Measurements from ENCODE around the gene AURKAIP1.

The AURKAIP1 gene

GRCh38 chr1:1359664-1360468 is 15.1 kb downstream of the AURKAIP1 start:
- peak; percentile 77 for DNase-seq (ENCODE audit: low spot score)

DNA sequence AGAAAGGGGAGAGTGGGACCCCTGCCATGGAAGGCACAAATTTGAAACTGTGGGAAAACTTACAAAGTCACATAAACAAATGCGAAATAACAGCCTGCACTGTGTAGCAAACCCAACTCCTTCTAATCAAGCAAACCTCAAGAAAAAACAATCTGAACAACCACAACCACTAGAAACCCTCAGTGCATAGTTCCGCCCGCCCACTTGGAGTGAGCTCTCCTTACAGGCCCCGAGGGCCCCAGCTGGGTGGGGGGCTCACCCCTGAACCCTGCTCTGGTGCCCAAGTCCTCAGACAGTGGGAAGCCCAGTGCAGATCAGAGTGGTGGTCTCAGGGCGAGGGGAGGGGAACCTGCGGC is 15.7 kb downstream of the AURKAIP1 start:
- DNase-seq (ENCODE audit: low spot score): peak; percentile 75

DNA sequence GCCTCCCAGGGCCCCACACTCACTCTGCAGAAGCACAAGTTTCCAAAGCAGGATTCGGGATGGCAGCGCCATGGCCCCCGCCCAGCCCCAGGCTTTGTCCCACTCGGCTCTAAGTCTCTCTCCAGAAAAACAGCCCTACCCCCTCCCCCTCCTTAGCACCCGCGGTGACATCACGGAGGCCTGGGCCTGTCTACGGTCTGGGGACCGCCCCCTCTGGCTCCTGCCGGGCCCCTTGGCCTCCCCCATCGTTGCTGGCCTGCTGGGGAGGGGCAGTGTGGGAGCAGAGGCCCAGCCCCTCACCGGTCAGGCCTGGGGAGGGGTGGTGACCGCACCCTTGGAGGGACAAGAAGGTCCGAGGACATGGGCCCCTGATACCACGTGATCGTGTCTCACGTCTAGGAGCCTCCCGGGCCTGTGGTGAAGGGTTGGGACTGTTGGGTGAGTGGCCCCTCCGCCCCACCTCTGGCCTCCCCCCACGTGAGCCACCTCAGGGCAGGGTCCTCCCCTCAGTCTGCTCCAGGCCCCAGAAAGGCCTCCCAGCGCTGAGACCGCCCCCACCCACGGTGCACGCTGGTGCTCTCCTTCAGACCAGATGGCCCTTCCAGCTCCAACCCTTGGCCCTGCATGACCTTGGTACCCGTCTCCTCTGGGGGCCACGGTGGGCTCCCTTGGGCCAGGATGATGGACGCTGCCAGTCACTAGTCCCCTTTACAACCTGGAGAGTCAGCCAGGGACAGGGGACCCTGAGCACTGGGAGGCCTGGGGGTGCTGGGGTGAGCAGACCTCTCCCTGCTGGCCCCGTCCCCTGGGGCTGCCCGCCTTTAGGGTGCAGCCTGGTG is 16.4 kb downstream of the AURKAIP1 start, which contains the start of gene MXRA8:
Gene MXRA8, minus strand, starts transcription at position 123 of the 839 bp plus-strand sequence. Its CDS starts 51 bp downstream, at position 72.
- DNase-seq (ENCODE audit: low spot score): peak; percentile 93

GRCh38 chr1:1357871-1358432 is 17.1 kb downstream of the AURKAIP1 start:
- DNase-seq (ENCODE audit: low spot score): peak; percentile 56

GRCh38 chr1:1356796-1357401 is 18.1 kb downstream of the AURKAIP1 start:
- DNase-seq (ENCODE audit: low spot score): no peak

GRCh38 chr1:1356166-1356795 is 18.7 kb downstream of the AURKAIP1 start:
- DNase-seq (ENCODE audit: low spot score): no peak

- peak; percentile 49 for DNase-seq (ENCODE audit: low spot score)
These were observed 19.6 kb downstream of the AURKAIP1 start for GRCh38 chr1:1355416-1355815.

DNA sequence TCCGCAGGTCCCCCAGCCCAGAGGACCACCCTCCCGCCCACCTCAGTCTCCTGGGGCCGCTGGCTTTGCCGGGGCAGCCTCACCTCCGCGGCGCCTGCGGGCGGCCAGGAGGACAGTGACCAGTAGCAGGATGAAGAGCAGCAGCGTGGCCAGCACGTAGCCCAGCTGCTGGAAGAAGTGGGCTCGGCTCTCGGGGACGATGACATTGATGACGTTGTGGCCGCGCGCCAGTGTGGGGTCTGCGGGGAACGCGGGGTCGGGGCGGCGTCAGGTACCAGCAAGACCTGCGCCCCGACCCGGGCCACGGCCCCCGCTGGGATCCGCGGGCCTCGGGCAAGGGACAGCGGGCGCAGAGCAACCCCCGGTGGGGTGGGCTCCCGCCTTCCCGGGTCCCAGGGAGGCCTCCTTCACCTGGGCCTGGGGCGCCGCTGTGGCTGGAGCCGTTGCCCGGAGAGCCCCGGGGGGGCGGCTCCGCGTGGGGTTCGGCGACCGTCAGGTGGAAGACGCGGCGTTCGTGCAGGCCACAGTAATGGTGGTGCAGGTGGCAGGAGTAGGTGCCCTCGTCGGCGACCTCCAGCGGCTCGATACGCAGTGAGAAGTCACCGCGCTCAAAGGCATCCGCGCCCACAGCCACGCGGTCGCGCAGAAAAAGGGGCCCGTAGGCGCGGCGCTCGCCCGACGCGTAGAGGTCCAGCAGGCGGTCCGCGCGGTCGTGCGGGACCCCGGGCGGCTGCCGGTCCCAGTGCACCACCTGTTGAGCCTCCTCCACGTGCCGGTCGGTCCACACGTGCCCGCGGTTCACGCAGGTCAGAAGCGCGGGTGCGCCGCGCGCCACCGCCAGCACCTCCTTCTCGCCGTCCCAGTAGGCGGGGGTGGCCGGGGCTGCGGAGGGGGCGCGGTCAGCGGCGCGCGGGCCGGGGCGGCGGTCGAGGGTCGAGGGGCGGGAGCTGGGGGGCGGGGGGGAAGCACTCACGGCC is 20.4 kb downstream of the AURKAIP1 start:
- no peak for DNase-seq (ENCODE audit: low spot score)

GRCh38 chr1:1353389-1354151 is 21.4 kb downstream of the AURKAIP1 start:
- DNase-seq (ENCODE audit: low spot score): no peak

DNA sequence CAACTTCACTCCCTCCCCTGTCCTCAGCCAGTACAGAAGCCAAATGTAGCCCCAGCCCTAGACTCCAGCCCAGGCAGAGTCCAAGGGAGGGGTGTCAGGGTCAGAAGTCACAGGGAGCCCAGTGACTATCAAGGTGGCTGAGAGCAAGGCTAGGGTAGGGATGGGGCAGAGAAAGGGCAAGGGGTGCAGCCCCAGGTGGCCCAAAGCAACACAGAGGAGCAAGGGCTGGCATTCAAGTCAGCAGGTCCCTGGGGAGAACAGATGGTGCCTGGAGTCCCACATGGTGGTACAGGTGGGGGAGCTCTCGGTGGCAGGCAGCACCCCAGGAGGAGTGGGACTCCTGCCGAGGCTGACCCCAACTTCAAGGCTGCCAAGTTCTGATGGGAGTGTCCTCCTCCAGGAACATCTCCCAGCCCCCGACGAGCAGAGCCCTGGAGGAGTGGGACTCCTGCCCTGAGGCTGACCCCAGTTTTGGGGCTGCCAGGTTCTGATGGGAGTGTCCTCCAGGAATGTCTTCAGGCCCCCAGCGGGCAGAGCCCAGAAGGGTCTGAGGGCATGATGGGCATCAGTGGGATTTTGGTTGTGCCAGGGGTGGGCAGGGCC is 22.1 kb downstream of the AURKAIP1 start:
- no peak for DNase-seq (ENCODE audit: low spot score)

DNA sequence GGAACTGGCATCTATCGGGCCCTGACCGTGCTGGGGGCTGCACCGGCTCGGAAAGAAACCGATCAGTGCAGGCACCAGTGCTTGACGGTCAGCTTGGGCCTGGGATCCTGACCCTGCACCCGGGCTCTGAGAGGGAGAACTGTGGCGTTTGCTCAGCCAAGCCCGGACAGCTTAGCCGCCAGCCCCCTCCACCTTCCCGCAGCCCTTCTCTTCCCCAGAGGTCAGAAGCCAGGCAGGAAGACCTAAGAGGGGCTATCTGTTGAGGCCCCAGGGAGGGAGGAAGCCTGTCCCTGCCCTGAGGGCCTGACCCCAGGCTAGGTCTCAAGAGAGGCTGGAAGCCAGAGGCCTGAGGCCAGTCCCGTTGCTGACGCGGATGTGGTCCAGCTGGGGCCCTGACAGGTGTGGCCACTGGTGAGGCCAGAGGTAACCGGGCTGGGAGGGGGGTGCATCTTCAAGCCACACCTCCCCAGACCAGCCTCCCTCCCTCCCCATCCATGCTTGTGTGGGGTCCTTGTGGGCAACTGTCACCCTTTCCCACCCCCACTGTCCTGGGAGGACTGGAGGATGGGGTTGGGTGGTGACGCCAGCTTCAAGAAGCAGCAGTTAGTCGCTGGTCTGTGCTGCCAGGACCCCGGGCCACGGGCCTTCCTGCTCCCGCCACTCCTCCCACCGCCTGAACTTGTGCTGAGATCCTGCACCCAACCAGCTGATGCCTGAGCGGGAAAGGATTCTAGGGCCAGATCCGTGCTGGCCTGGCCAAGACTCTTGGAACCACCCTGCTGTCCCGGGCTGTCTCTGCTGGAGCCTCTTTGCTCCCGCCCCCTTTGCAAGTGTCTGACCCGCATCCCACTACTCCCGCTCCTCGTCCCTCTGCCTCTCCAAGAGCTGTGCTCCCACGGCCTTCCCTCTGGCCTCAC is 23.2 kb downstream of the AURKAIP1 start:
- peak; percentile 43 for DNase-seq (ENCODE audit: low spot score)

- peak; percentile 93 for DNase-seq (ENCODE audit: low spot score)
These were observed 25.6 kb downstream of the AURKAIP1 start, which contains the start of gene DVL1 for GRCh38 chr1:1349256-1350012. DVL1 (minus strand) TSS chr1:1349418; CDS start chr1:1349065, 353 bp downstream.

- no peak for DNase-seq (ENCODE audit: low spot score)
These were observed 26.4 kb downstream of the AURKAIP1 start for GRCh38 chr1:1348420-1349255.

DNA sequence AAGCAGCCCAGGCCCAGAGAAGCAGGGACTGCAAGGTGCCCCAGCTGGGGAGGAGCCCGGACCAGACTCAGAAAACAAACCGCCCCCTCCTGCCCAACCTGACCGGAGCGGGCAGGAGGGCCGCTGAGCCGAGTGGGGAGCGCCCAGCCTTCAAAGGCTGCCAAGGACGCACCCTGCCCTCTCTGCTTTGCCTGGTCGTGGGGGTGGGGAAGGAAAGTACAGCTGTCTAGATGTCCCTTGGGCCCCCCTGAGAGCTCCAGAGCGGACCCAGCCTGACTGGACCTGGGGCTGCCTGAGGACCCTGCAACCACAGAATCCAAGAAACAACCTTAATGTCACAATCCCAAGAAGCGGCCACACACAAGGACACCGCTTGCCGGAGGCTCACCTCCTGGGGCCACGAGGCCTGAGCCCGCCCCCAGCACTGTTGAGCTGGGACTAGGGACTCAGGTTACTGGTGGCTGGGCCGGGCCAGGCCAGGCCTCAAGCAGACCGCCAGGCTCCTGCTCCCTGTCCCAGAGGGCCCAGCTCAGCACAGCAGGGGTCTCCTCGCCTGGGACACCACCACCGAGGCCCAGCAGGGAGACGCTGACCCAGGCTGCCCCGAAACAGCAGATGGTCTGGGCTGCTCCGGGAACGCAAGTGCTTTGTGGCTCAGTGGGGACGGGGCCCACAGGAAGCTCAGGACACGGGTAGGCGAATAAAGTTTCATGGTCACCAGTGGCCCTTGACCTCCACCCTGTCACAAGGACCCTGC is 27.2 kb downstream of the AURKAIP1 start:
- DNase-seq (ENCODE audit: low spot score): peak; percentile 42

GRCh38 chr1:1347026-1347595 is 27.9 kb downstream of the AURKAIP1 start:
- no peak for DNase-seq (ENCODE audit: low spot score)
